K562 (cell line): ENCODE results near the gene CHKB. TPM values are rescaled to one million over a fixed set of nuclear protein-coding genes. Genes with fewer than 3 reads are reported as not detected.

Source experiments
- ATAC-seq: fragments of 200-7000 bp; cut with Tn5 transposase; 3 replicates; pipeline ENCODE4 v1.9.1; 2020; ENCODE audit warnings: moderate library complexity
- BruUV-seq: library from RNA; stranded (reverse); fragments of 400-500 nt; replicated peaks from 2 replicates; lab custom pipeline; 2021; lab: Mats Ljungman, UMichigan
- CTCF ChIA-PET: fragments of 300-600 bp; formaldehyde crosslinking; extraction: SDS; loops from one replicate; lab custom pipeline; 2021; ENCODE audit warnings: low intra/inter-chr PET ratio; lab: Yijun Ruan, JAX
- POLR2A ChIA-PET: fragments of 300-600, 350-650 bp; sonication (Branson Sonifier 250); formaldehyde crosslinking; extraction: SDS; loops from one replicate; lab custom pipeline; 2021; ENCODE audit warnings: antibody characterized with exemption, inconsistent platforms; lab: Yijun Ruan, JAX
- DNase-seq, 4 experiments: peaks; one replicate each; pipeline versions ENCODE4 v3.0.0 to v3.0.0-alpha.2; 2011 to 2018; ENCODE audit warnings: low spot score in 3 of 4, mixed read lengths in 3 of 4; ENCODE audit errors: extremely low read depth in 1 of 4
- FAIRE-seq: peaks from 2 replicates; lab custom pipeline; 2011; peaks lifted over from hg19 to GRCh38; lab: Jason Lieb, UNC
- H2AFZ ChIP-seq: 2 replicates; pipeline ENCODE4 v1.6.0; 2011; ENCODE audit warnings: low read depth, low read length, control low read depth, inconsistent platforms
- H3K27ac ChIP-seq: fragments of 200-600 bp; 3 replicates; pipeline ENCODE4 v1.8.0; 2011; ENCODE audit warnings: low read depth, mild to moderate bottlenecking, control low read depth, inconsistent platforms, low read length, moderate library complexity, mixed read lengths; ENCODE audit errors: extremely low read depth
- H3K27me3 ChIP-seq, 2 experiments: fragments of 300-600 bp in 1 of 2; 2 replicates in 1 of 2; 3 replicates in 1 of 2; pipeline versions ENCODE4 v1.6.0 to v1.8.0; 2011; ENCODE audit warnings: inconsistent platforms in 2 of 2, low read length in 2 of 2, mild to moderate bottlenecking in 1 of 2, mixed read lengths in 1 of 2, moderate library complexity in 1 of 2; ENCODE audit not compliant: control insufficient read depth in 2 of 2, insufficient read depth in 2 of 2
- H3K36me3 ChIP-seq: fragments of 300-600 bp; 3 replicates; pipeline ENCODE4 v1.8.0; 2011; ENCODE audit warnings: mild to moderate bottlenecking, low read length, inconsistent platforms; ENCODE audit not compliant: control insufficient read depth, insufficient read depth
- H3K4me1 ChIP-seq, 2 experiments: fragments of 200-600 bp in 1 of 2; replicated peaks in 1 of 2; 2 replicates in 1 of 2; 3 replicates in 1 of 2; pipeline versions ENCODE4 v1.5.1 to v1.8.0; 2011; ENCODE audit warnings: inconsistent platforms in 2 of 2, low read length in 2 of 2, mild to moderate bottlenecking in 1 of 2, mixed read lengths in 1 of 2, moderate library complexity in 1 of 2; ENCODE audit not compliant: control insufficient read depth in 2 of 2, insufficient read depth in 2 of 2
- H3K4me2 ChIP-seq: 2 replicates; pipeline ENCODE4 v1.6.1; 2011; ENCODE audit warnings: low read length, control low read depth, inconsistent platforms, mixed read lengths; ENCODE audit not compliant: insufficient read depth
- H3K4me3 ChIP-seq: fragments of 200-600 bp; sonication (generic), shearing (Covaris generic); 2 replicates; pipeline ENCODE4 v1.5.1; 2016; ENCODE audit warnings: control low read depth, inconsistent platforms
- H3K79me2 ChIP-seq: fragments of 200-600 bp; 3 replicates; pipeline ENCODE4 v1.8.0; 2011; ENCODE audit warnings: low read length, inconsistent platforms; ENCODE audit not compliant: control insufficient read depth, insufficient read depth
- H3K9ac ChIP-seq, 2 experiments: 2 replicates each; pipeline versions ENCODE4 v1.6.0 to v1.6.1; 2011; ENCODE audit warnings: low read depth in 2 of 2, low read length in 2 of 2, control low read depth in 1 of 2, inconsistent platforms in 1 of 2, mild to moderate bottlenecking in 1 of 2, mixed read lengths in 1 of 2; ENCODE audit not compliant: insufficient read depth in 1 of 2
- H3K9me1 ChIP-seq: one replicate; pipeline ENCODE4 v1.6.0; 2011; ENCODE audit warnings: inconsistent platforms, mild to moderate bottlenecking, low read length, moderate library complexity; ENCODE audit not compliant: control insufficient read depth, insufficient read depth
- H3K9me3 ChIP-seq: replicated peaks from 2 replicates; pipeline ENCODE4 v1.5.1; 2011; ENCODE audit warnings: low read depth, low read length, inconsistent platforms; ENCODE audit not compliant: control insufficient read depth, insufficient read depth
- H4K20me1 ChIP-seq: replicated peaks from 2 replicates; pipeline ENCODE4 v1.6.1; 2011; ENCODE audit warnings: low read length, inconsistent platforms, mixed read lengths; ENCODE audit not compliant: control insufficient read depth, insufficient read depth
- ARHGAP35 ChIP-seq: fragments of 450-650 bp; IDR thresholded peaks from 2 replicates; pipeline ENCODE4 v1.6.1; 2018; ENCODE audit not compliant: partially characterized antibody
- CBX1 ChIP-seq: sonication (generic); IDR thresholded peaks from 2 replicates; pipeline ENCODE4 v1.6.1; 2016; ENCODE audit warnings: antibody characterized with exemption, low read depth, mild to moderate bottlenecking
- CTCF ChIP-seq, 3 experiments: IDR thresholded peaks in 2 of 3; conservative IDR thresholded peaks in 1 of 3; 2 replicates each; pipeline ENCODE4 v1.5.1; 2011 to 2012; ENCODE audit warnings: low read length in 3 of 3, mild to moderate bottlenecking in 3 of 3, control low read depth in 2 of 3, improper control_type of control experiment in 1 of 3, inconsistent platforms in 1 of 3, low read depth in 1 of 3, mixed read lengths in 1 of 3, moderate library complexity in 1 of 3; ENCODE audit not compliant: insufficient read depth in 2 of 3
- CXXC5 ChIP-seq: fragments of 250-450 bp; sonication (Bioruptor Pico); IDR thresholded peaks from 2 replicates; pipeline ENCODE4 v1.8.0; 2022; ENCODE audit warnings: inconsistent platforms, mild to moderate bottlenecking, moderate library complexity
- E2F6 ChIP-seq, 2 experiments: IDR thresholded peaks; 2 replicates each; pipeline ENCODE4 v1.6.1; 2011; ENCODE audit warnings: borderline replicate concordance in 1 of 2, control low read depth in 1 of 2, low read depth in 1 of 2, low read length in 1 of 2, mild to moderate bottlenecking in 1 of 2, mixed read lengths in 1 of 2, moderate library complexity in 1 of 2; ENCODE audit not compliant: insufficient read depth in 1 of 2, insufficient read length in 1 of 2, poor library complexity in 1 of 2, severe bottlenecking in 1 of 2; ENCODE audit errors: extremely low read depth in 1 of 2
- HNRNPUL1 ChIP-seq: fragments of 200-400 bp; formaldehyde crosslinking; IDR thresholded peaks from 2 replicates; pipeline ENCODE4 v1.6.1; 2017; ENCODE audit warnings: low read length
- KAT8 ChIP-seq: fragments of 450-650 bp; IDR thresholded peaks from 2 replicates; pipeline ENCODE4 v1.6.1; 2016; ENCODE audit warnings: low read depth, mild to moderate bottlenecking
- KDM4B ChIP-seq, 2 experiments: fragments of 450-650 bp in 1 of 2; sonication (generic) in 1 of 2; IDR thresholded peaks; 2 replicates each; pipeline ENCODE4 v1.6.1; 2016 to 2017; ENCODE audit warnings: borderline replicate concordance in 2 of 2, antibody characterized with exemption in 1 of 2, low read depth in 1 of 2, mild to moderate bottlenecking in 1 of 2
- L3MBTL2 ChIP-seq: fragments of 450-650 bp; IDR thresholded peaks from 2 replicates; pipeline ENCODE4 v1.6.1; 2016; ENCODE audit warnings: mild to moderate bottlenecking, moderate library complexity
- NFIC ChIP-seq: fragments of 450-650 bp; IDR thresholded peaks from 2 replicates; pipeline ENCODE4 v1.6.1; 2017; ENCODE audit warnings: mild to moderate bottlenecking, inconsistent platforms
- SNIP1 ChIP-seq: fragments of 450-650 bp; IDR thresholded peaks from 2 replicates; pipeline ENCODE4 v1.7.1; 2017; ENCODE audit warnings: low read depth, mild to moderate bottlenecking
- TAF9B ChIP-seq: fragments of 450-650 bp; IDR thresholded peaks from 2 replicates; pipeline ENCODE4 v1.6.1; 2018; ENCODE audit warnings: mild to moderate bottlenecking; ENCODE audit not compliant: partially characterized antibody
- XRCC3 ChIP-seq: fragments of 450-650 bp; IDR thresholded peaks from 2 replicates; pipeline ENCODE4 v1.6.1; 2017; ENCODE audit warnings: mild to moderate bottlenecking, moderate library complexity
- ZBTB43 ChIP-seq: sonication (generic); formaldehyde crosslinking; IDR thresholded peaks from 2 replicates; pipeline ENCODE4 v1.8.0; 2023; ENCODE audit warnings: mild to moderate bottlenecking, missing genetic modification reagents
- ZFPM2 ChIP-seq: fragments of 250-450 bp; sonication (Bioruptor Pico); IDR thresholded peaks from 2 replicates; pipeline ENCODE4 v1.5.1; 2022; ENCODE audit warnings: mild to moderate bottlenecking
- ZNF184 ChIP-seq: sonication (generic); formaldehyde crosslinking; IDR thresholded peaks from 2 replicates; pipeline ENCODE4 v1.5.0; 2020; ENCODE audit warnings: missing genetic modification reagents
- ZNF23 ChIP-seq: fragments of 250-450 bp; sonication (Bioruptor Pico); IDR thresholded peaks from 2 replicates; pipeline ENCODE4 v1.4.0; 2020; ENCODE audit warnings: mild to moderate bottlenecking
- ZNF707 ChIP-seq: fragments of 250-450 bp; sonication (Bioruptor Pico); conservative IDR thresholded peaks from 2 replicates; pipeline ENCODE4 v1.8.0; 2022; ENCODE audit warnings: inconsistent platforms, mild to moderate bottlenecking, moderate library complexity
- WGBS: fragments of 100-300 bp; shearing (Covaris generic); methylation state at CpG from one replicate; pipeline ENCODE4 v1.1.6; 2016; ENCODE audit warnings: low coverage, mixed read lengths; ENCODE audit not compliant: insufficient coverage; ENCODE audit errors: missing lambda C conversion rate; 5-methylcytosine and 5-hydroxymethylcytosine counted together
- in situ Hi-C: fragments of 300-500 bp; cut with MboI; formaldehyde crosslinking; loops from 4 replicates; pipeline ENCODE4 v1.15.0; 2018; ENCODE audit warnings: inconsistent platforms, mixed read lengths
- intact Hi-C: fragments of 100-400 bp; cut with micrococcal nuclease; formaldehyde crosslinking; loops from 2 replicates; pipeline ENCODE4 v1.14.2; 2022
- polyA plus RNA-seq, 8 experiments: library from polyadenylated mRNA; depleted of rRNA in 4 of 8; stranded (reverse) in 5 of 8; unstranded in 3 of 8; fragments of >200 nt; fragmentation: Nextera tagmentation in 2 of 8; fragmentation: Illumina TruSeq in 1 of 8; extraction: Ambion mirVana in 2 of 8; extraction: Trizol in 1 of 8; gene quantifications; 2 replicates each; pipeline versions ENCODE4 v1.2.1 to v1.2.3, GENCODE V29; 2011 to 2014; ENCODE audit warnings: inconsistent platforms in 1 of 8, missing spikeins in 1 of 8
- total RNA-seq, 7 experiments: library from RNA; depleted of rRNA in 6 of 7; stranded (reverse); fragments of >200 nt in 6 of 7; fragmentation: Illumina TruSeq in 2 of 7; extraction: Trizol in 2 of 7; gene quantifications; 2 replicates each; pipeline versions ENCODE4 v1.2.1 to v1.2.3, GENCODE V29; 2011 to 2021; ENCODE audit warnings: low replicate concordance in 1 of 7

CHKB gene
- total and polyA plus RNA-seq, 9 of the 15 experiments (the other 6 are each of a cell fraction or from before 2014, with no cell fraction given): 2.7 to 31.0 (median 11.0) TPM

- ATAC-seq (peak; percentile 93), DNase-seq (peak; percentile 48 to 88 (median 86)), FAIRE-seq (no peak)
- Histone ChIP-seq H3K4me1 (peaks cover 13 to 15% of the 10 kb centered on the region in 2 experiments; a peak in 4 of 5 replicates), H3K9me1 (no peaks in the 10 kb centered on the region), H3K79me2 (no peaks in the 10 kb centered on the region), H3K4me2 (peak overlapping the region; percentile 61), H4K20me1 (no peaks in the 10 kb centered on the region), H3K27me3 (peaks cover 12 to 41% of the 10 kb centered on the region in 2 experiments; a peak in 4 of 5 replicates), H3K4me3 (no peak overlapping the region), H3K9ac (peak overlapping the region in 1 of 2 experiments; percentile 82; a peak in 2 of 4 replicates), H3K9me3 (no peaks in the 10 kb centered on the region), H3K36me3 (no peaks in the 10 kb centered on the region), H2AFZ (peak overlapping the region; percentile 83), H3K27ac (no peak overlapping the region)
- 19% methylated on average over 21 of the region's 31 CpGs for WGBS
- BruUV-seq: no TSS peak
- in situ Hi-C loops: loop anchor here (5.0 kb wide), 1 partner anchor 35 kb away; the partner anchor contains the start of gene CPT1B
- CTCF ChIA-PET: no interaction called here
- intact Hi-C loops: no loop called here
- POLR2A ChIA-PET: interaction anchor here (0.5 to 1.1 kb wide), 3 partner anchors 9 to 16 kb away, joined by 3 to 4 read pairs (median 3); no protein-coding TSS in a partner anchor
- TF ChIP-seq HNRNPUL1: no peak
- TF ChIP-seq ZNF23 (CRISPR knock-in tag): no peak
- TF ChIP-seq E2F6 (IDR thresholded peaks at IDR 0.05; ENCODE audit: borderline replicate concordance in 1 of 2, extremely low read depth in 1 of 2, insufficient read depth in 1 of 2, insufficient read length in 1 of 2, low read depth in 1 of 2, low read length in 1 of 2, poor library complexity in 1 of 2, severe bottlenecking in 1 of 2): peak; percentile 50 to 93
- no peak for TF ChIP-seq XRCC3
- no peak for TF ChIP-seq KDM4B (IDR thresholded peaks at IDR 0.05; ENCODE audit: borderline replicate concordance in 2 of 2, low read depth in 1 of 2)
- TF ChIP-seq ARHGAP35: no peak
- TF ChIP-seq ZNF184 (CRISPR knock-in tag): no peak
- no peak for TF ChIP-seq CTCF (IDR thresholded peaks at IDR 0.05 in 2 of 3, conservative IDR thresholded peaks at IDR 0.05 in 1 of 3; ENCODE audit: insufficient read depth in 2 of 3, low read depth in 1 of 3, low read length in 3 of 3)
- TF ChIP-seq TAF9B: no peak
- peak; percentile 50; the same call in 1 of the 2 replicates for TF ChIP-seq L3MBTL2
- TF ChIP-seq ZFPM2: no peak
- no peak for TF ChIP-seq KAT8
- TF ChIP-seq CXXC5 (CRISPR knock-in tag): 0 out of 2 replicates have a peak, but pooled peaks have one; percentile 15
- no peak for TF ChIP-seq SNIP1
- TF ChIP-seq NFIC: peak; percentile 40
- TF ChIP-seq CBX1: no peak
- no peak for TF ChIP-seq ZNF707 (CRISPR knock-in tag)
- no peak for TF ChIP-seq ZBTB43 (CRISPR knock-in tag)
Observed at GRCh38 chr22:50612528-50613221, 30.0 kb upstream of the CHKB start.
